K562 (cell line): ENCODE data around the gene TACR2. TPM values are rescaled to one million over a fixed set of nuclear protein-coding genes. Genes with fewer than 3 reads are reported as not detected.

Experiments used
- polyA plus RNA-seq, 8 experiments: library from polyadenylated mRNA; depleted of rRNA in 4 of 8; stranded (reverse) in 5 of 8; unstranded in 3 of 8; fragments of >200 nt; fragmentation: Nextera tagmentation in 2 of 8; fragmentation: Illumina TruSeq in 1 of 8; extraction: Ambion mirVana in 2 of 8; extraction: Trizol in 1 of 8; gene quantifications; 2 replicates each; pipeline versions ENCODE4 v1.2.1 to v1.2.3, GENCODE V29; 2011 to 2014; ENCODE audit warnings: inconsistent platforms in 1 of 8, missing spikeins in 1 of 8
- total RNA-seq, 7 experiments: library from RNA; depleted of rRNA in 6 of 7; stranded (reverse); fragments of >200 nt in 6 of 7; fragmentation: Illumina TruSeq in 2 of 7; extraction: Trizol in 2 of 7; gene quantifications; 2 replicates each; pipeline versions ENCODE4 v1.2.1 to v1.2.3, GENCODE V29; 2011 to 2021; ENCODE audit warnings: low replicate concordance in 1 of 7
- TF ChIP-seq, protein P1 (sequence below), 2 experiments: fragments of 450-650 bp; formaldehyde crosslinking in 1 of 2; IDR thresholded peaks; 2 replicates each; pipeline versions ENCODE4 v1.4.0 to v1.6.1; 2014 to 2020; ENCODE audit warnings: mild to moderate bottlenecking in 2 of 2, borderline replicate concordance in 1 of 2, low read depth in 1 of 2

Gene TACR2
- total and polyA plus RNA-seq, 9 of the 15 experiments (the other 6 are each of a cell fraction or from before 2014, with no cell fraction given), result not detected

DNA sequence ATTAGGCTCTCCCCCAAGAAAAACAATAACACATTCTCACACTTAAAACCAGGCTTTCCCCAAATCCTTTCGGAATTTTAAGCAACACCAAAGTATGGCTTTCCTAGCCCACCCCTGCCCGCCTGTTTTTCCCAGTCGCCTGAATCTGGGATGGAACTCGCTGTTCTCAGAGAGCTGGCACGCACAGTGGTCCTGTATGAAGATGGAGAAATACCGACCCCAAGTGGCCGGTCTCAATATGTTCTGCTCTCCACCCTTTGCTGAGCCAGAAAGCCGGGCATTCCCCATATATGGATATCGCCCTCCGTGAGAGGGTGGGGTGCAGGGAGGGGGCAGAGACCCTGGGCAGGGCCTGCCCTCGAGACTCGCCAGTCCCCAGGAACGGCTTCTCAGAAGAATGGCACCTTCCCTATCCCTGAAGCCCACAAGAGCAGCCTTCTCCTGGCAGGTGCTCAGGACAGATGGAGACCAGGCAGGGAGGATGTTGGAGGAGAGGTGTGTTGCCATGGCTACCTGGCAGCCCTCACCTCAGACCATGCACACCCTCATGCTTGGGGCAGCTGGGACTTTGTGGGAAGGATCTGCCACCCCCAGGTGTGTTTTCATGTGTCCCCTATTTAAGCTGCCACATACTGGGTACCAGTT lies 3.4 kb downstream of the TACR2 start (continued):
- TF ChIP-seq, protein P1, sequence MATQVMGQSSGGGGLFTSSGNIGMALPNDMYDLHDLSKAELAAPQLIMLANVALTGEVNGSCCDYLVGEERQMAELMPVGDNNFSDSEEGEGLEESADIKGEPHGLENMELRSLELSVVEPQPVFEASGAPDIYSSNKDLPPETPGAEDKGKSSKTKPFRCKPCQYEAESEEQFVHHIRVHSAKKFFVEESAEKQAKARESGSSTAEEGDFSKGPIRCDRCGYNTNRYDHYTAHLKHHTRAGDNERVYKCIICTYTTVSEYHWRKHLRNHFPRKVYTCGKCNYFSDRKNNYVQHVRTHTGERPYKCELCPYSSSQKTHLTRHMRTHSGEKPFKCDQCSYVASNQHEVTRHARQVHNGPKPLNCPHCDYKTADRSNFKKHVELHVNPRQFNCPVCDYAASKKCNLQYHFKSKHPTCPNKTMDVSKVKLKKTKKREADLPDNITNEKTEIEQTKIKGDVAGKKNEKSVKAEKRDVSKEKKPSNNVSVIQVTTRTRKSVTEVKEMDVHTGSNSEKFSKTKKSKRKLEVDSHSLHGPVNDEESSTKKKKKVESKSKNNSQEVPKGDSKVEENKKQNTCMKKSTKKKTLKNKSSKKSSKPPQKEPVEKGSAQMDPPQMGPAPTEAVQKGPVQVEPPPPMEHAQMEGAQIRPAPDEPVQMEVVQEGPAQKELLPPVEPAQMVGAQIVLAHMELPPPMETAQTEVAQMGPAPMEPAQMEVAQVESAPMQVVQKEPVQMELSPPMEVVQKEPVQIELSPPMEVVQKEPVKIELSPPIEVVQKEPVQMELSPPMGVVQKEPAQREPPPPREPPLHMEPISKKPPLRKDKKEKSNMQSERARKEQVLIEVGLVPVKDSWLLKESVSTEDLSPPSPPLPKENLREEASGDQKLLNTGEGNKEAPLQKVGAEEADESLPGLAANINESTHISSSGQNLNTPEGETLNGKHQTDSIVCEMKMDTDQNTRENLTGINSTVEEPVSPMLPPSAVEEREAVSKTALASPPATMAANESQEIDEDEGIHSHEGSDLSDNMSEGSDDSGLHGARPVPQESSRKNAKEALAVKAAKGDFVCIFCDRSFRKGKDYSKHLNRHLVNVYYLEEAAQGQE (IDR thresholded peaks at IDR 0.05; ENCODE audit: borderline replicate concordance), result peak; percentile 50; the same call in 1 of the 2 replicates
- TF ChIP-seq, protein P1 (CRISPR knock-in tag; IDR thresholded peaks at IDR 0.05; ENCODE audit: low read depth), result no peak
